Esophagus squamous epithelium (tissue), 4 donors: ENCODE measurements around the gene ITPK1.

Experiments used
- CTCF ChIP-seq, 6 experiments: fragments of 450-650 bp in 4 of 6; fragments of 200-600 bp in 2 of 6; sonication (generic) in 2 of 6; IDR thresholded peaks; one replicate each; pipeline ENCODE4 v1.5.1; 2016 to 2019; ENCODE audit warnings: antibody characterized with exemption in 6 of 6, mild to moderate bottlenecking in 4 of 6, moderate library complexity in 4 of 6
- POLR2A ChIP-seq, 4 donors: fragments of 450-650 bp; IDR thresholded peaks; one replicate each; pipeline ENCODE4 v1.6.1; 2017; ENCODE audit warnings: antibody characterized with exemption in 4 of 4, mild to moderate bottlenecking in 4 of 4, moderate library complexity in 3 of 4

GRCh38 chr14:92905667-92906066 lies 210.1 kb downstream of the ITPK1 start:
- TF ChIP-seq CTCF (IDR thresholded peaks at IDR 0.05) (no peak), POLR2A (IDR thresholded peaks at IDR 0.05) (no peak)
